ENCODE data around the gene CDK5RAP2. TPM values are rescaled to one million over a fixed set of nuclear protein-coding genes. Genes with fewer than 3 reads are reported as not detected.

The CDK5RAP2 gene
- total RNA-seq, 1 experiment from 2014 or later, result 56.4 TPM

- no peaks in the 10 kb centered on the region for H3K4me1 ChIP-seq (ENCODE audit: insufficient read depth, low read length)
- H3K27ac ChIP-seq (ENCODE audit: insufficient read length, low read depth, low read length), result no peak overlapping the region
- no peak overlapping the region for H3K23ac ChIP-seq (ENCODE audit: insufficient read length, low read depth, low read length)
- no peak for DNase-seq
- H3T11ph ChIP-seq (ENCODE audit: low read length), result no peak overlapping the region
- Mint-ChIP-seq H3K36me3 (ENCODE audit: insufficient read depth in 1 of 3, low read depth in 3 of 3) (peaks cover 34 to 76% (median 76%) of the 10 kb centered on the region in 3 experiments), H3K27ac (no peak overlapping the region), H3K9me3 (no peaks in the 10 kb centered on the region), H3K4me3 (no peak overlapping the region), H3K4me1 (peaks cover 3% of the 10 kb centered on the region in 2 experiments; a peak in 2 of 4 replicates), H3K27me3 (ENCODE audit: low read depth) (no peaks in the 10 kb centered on the region)
- H3K56ac ChIP-seq (ENCODE audit: insufficient read length, low read depth, low read length), result no peak overlapping the region
- H3K18ac ChIP-seq (ENCODE audit: insufficient read length, low read depth, low read length), result no peak overlapping the region
- no peak overlapping the region for H2AFZ ChIP-seq (ENCODE audit: low read length)
- H4K8ac ChIP-seq (replicated peaks; ENCODE audit: insufficient read length, low read depth, low read length), result no peak overlapping the region
- no peak overlapping the region for H3K14ac ChIP-seq (ENCODE audit: insufficient read depth, low read length)
- H2AK5ac ChIP-seq (ENCODE audit: insufficient read length, low read length), result no peak overlapping the region
- no peaks in the 10 kb centered on the region for H3K23me2 ChIP-seq (ENCODE audit: insufficient read length, low read depth, low read length, poor library complexity, severe bottlenecking)
- no peak overlapping the region for H2BK5ac ChIP-seq (ENCODE audit: insufficient read length, low read length)
- no peak overlapping the region for H3K9ac ChIP-seq (ENCODE audit: extremely low read depth, insufficient read length, low read length)
- no peaks in the 10 kb centered on the region for H3K79me2 ChIP-seq (ENCODE audit: insufficient read depth, low read length)
- WGBS (ENCODE audit: extremely low coverage, insufficient read length, low lambda C conversion rate), result no CpG with 5 or more reads among the region's 1 CpG
- no peaks in the 10 kb centered on the region for H3K27me3 ChIP-seq (ENCODE audit: insufficient read depth, low read length)
- no peak overlapping the region for H4K91ac ChIP-seq (ENCODE audit: insufficient read length, low read depth, low read length)
- H3K9me3 ChIP-seq (ENCODE audit: control insufficient read depth, low read depth, low read length), result no peaks in the 10 kb centered on the region
- H4K5ac ChIP-seq (ENCODE audit: insufficient read length, low read depth, low read length), result no peak overlapping the region
- H3K4ac ChIP-seq (ENCODE audit: low read depth, low read length), result no peak overlapping the region
- H4K20me1 ChIP-seq (ENCODE audit: control insufficient read depth, insufficient read depth, insufficient read length), result no peaks in the 10 kb centered on the region
- no peak for TF ChIP-seq CTCF (conservative IDR thresholded peaks at IDR 0.05)
- H2BK120ac ChIP-seq (ENCODE audit: low read depth, low read length, poor library complexity, severe bottlenecking), result no peak overlapping the region
- H2BK15ac ChIP-seq (ENCODE audit: low read depth, low read length), result no peak overlapping the region
- no peak overlapping the region for H2BK20ac ChIP-seq (ENCODE audit: low read depth, low read length, poor library complexity, severe bottlenecking)
- H3K79me1 ChIP-seq (ENCODE audit: insufficient read depth, low read depth, low read length, poor library complexity, severe bottlenecking), result no peaks in the 10 kb centered on the region
- H2BK12ac ChIP-seq (ENCODE audit: insufficient read length, low read depth, low read length), result no peak overlapping the region
- H3K4me2 ChIP-seq (ENCODE audit: insufficient read depth, insufficient read length, low read length), result no peak overlapping the region
Observed at GRCh38 chr9:120405134-120405533, 174.8 kb downstream of the CDK5RAP2 start.

All from H9 (cell line).